WTC11 (cell line): Measurements from ENCODE around the gene P2RX3. TPM values are rescaled to one million over a fixed set of nuclear protein-coding genes. Genes with fewer than 3 reads are reported as not detected.

ENCODE experiments used
- ATAC-seq: fragments of 200-7000 bp; cut with Tn5 transposase; 2 replicates; pipeline ENCODE4 v1.10.0; 2021; ENCODE audit warnings: mild to moderate bottlenecking, moderate library complexity
- CTCF ChIA-PET: fragments of 300-600 bp; sonication (Branson Sonifier 250); formaldehyde crosslinking; loops from one replicate; lab custom pipeline; 2021; ENCODE audit warnings: antibody characterized with exemption; lab: Charles Lee
- POLR2A ChIA-PET: fragments of 350-600 bp; sonication (Branson Sonifier 250); formaldehyde crosslinking; loops from one replicate; lab custom pipeline; 2021; ENCODE audit warnings: antibody characterized with exemption; lab: Charles Lee
- DNase-seq: peaks from one replicate; pipeline ENCODE4 v3.0.0; 2021; ENCODE audit warnings: low spot score
- H3K27ac Mint-ChIP-seq: 2 replicates; pipeline ENCODE4 v1.8.0; 2021; ENCODE audit warnings: mixed read lengths
- H3K27me3 Mint-ChIP-seq: 2 replicates; pipeline ENCODE4 v1.8.0; 2021; ENCODE audit warnings: low read depth, mild to moderate bottlenecking, moderate library complexity, mixed read lengths
- H3K36me3 Mint-ChIP-seq: 2 replicates; pipeline ENCODE4 v1.8.0; 2021; ENCODE audit warnings: mixed read lengths
- H3K4me1 Mint-ChIP-seq: 2 replicates; pipeline ENCODE4 v1.8.0; 2022; ENCODE audit warnings: mixed read lengths
- H3K4me3 Mint-ChIP-seq: 2 replicates; pipeline ENCODE4 v1.8.0; 2021; ENCODE audit warnings: mild to moderate bottlenecking, moderate library complexity, mixed read lengths
- H3K9me3 Mint-ChIP-seq: 2 replicates; pipeline ENCODE4 v1.8.0; 2021; ENCODE audit warnings: mixed read lengths
- ARID4B ChIP-seq: sonication (generic); formaldehyde crosslinking; IDR thresholded peaks from 2 replicates; pipeline ENCODE4 v1.8.0; 2023; ENCODE audit warnings: missing genetic modification reagents, mild to moderate bottlenecking, borderline replicate concordance
- ATF2 ChIP-seq: sonication (generic); formaldehyde crosslinking; IDR thresholded peaks from 2 replicates; pipeline ENCODE4 v1.8.1; 2022; ENCODE audit warnings: low read depth, missing genetic modification reagents, borderline replicate concordance
- E2F5 ChIP-seq: sonication (generic); formaldehyde crosslinking; IDR thresholded peaks from 2 replicates; pipeline ENCODE4 v1.8.1; 2022; ENCODE audit warnings: mild to moderate bottlenecking, moderate library complexity, missing genetic modification reagents
- EMX1 ChIP-seq: fragments of 250-450 bp; sonication (Bioruptor Pico); IDR thresholded peaks from 2 replicates; pipeline ENCODE4 v1.8.0; 2021; ENCODE audit warnings: mild to moderate bottlenecking
- FOXK1 ChIP-seq: sonication (generic); formaldehyde crosslinking; IDR thresholded peaks from 2 replicates; pipeline ENCODE4 v1.8.0; 2022; ENCODE audit warnings: mild to moderate bottlenecking, moderate library complexity, missing genetic modification reagents
- FOXP1 ChIP-seq: sonication (generic); formaldehyde crosslinking; IDR thresholded peaks from 2 replicates; pipeline ENCODE4 v1.8.0; 2022; ENCODE audit warnings: missing genetic modification reagents, mild to moderate bottlenecking, moderate library complexity, borderline replicate concordance
- GABPB1 ChIP-seq: sonication (generic); formaldehyde crosslinking; IDR thresholded peaks from 2 replicates; pipeline ENCODE4 v1.8.1; 2023; ENCODE audit warnings: mild to moderate bottlenecking, missing genetic modification reagents
- IRF1 ChIP-seq: sonication (generic); formaldehyde crosslinking; IDR thresholded peaks from 2 replicates; pipeline ENCODE4 v1.8.0; 2023; ENCODE audit warnings: missing genetic modification reagents
- IRF2 ChIP-seq: sonication (generic); formaldehyde crosslinking; IDR thresholded peaks from 2 replicates; pipeline ENCODE4 v1.8.0; 2022; ENCODE audit warnings: low read depth, missing genetic modification reagents, borderline replicate concordance
- MYBL2 ChIP-seq: sonication (generic); formaldehyde crosslinking; IDR thresholded peaks from 2 replicates; pipeline ENCODE4 v1.8.1; 2023; ENCODE audit warnings: mild to moderate bottlenecking, moderate library complexity, missing genetic modification reagents
- RELA ChIP-seq: sonication (generic); formaldehyde crosslinking; IDR thresholded peaks from 2 replicates; pipeline ENCODE4 v1.8.1; 2022; ENCODE audit warnings: missing genetic modification reagents, mild to moderate bottlenecking, borderline replicate concordance
- SMAD3 ChIP-seq: sonication (generic); formaldehyde crosslinking; IDR thresholded peaks from 2 replicates; pipeline ENCODE4 v1.8.0; 2022; ENCODE audit warnings: missing genetic modification reagents, mild to moderate bottlenecking, borderline replicate concordance
- TCF7 ChIP-seq: sonication (generic); formaldehyde crosslinking; IDR thresholded peaks from 2 replicates; pipeline ENCODE4 v1.8.0; 2022; ENCODE audit warnings: mild to moderate bottlenecking, low read depth, missing genetic modification reagents, moderate library complexity
- TEAD1 ChIP-seq: sonication (generic); formaldehyde crosslinking; IDR thresholded peaks from 2 replicates; pipeline ENCODE4 v1.8.0; 2022; ENCODE audit warnings: mild to moderate bottlenecking, missing genetic modification reagents
- TEAD4 ChIP-seq: sonication (generic); formaldehyde crosslinking; IDR thresholded peaks from 2 replicates; pipeline ENCODE4 v1.8.0; 2022; ENCODE audit warnings: mild to moderate bottlenecking, missing genetic modification reagents
- ZBTB21 ChIP-seq: sonication (generic); formaldehyde crosslinking; IDR thresholded peaks from 2 replicates; pipeline ENCODE4 v1.8.1; 2023; ENCODE audit warnings: mild to moderate bottlenecking, missing genetic modification reagents, borderline replicate concordance
- ZNF121 ChIP-seq: sonication (generic); formaldehyde crosslinking; IDR thresholded peaks from 2 replicates; pipeline ENCODE4 v1.8.0; 2023; ENCODE audit warnings: missing genetic modification reagents
- ZNF281 ChIP-seq: sonication (generic); formaldehyde crosslinking; IDR thresholded peaks from 2 replicates; pipeline ENCODE4 v1.8.0; 2023; ENCODE audit warnings: mild to moderate bottlenecking, missing genetic modification reagents
- ZNF423 ChIP-seq: fragments of 250-450 bp; sonication (Bioruptor Pico); IDR thresholded peaks from 2 replicates; pipeline ENCODE4 v2.1.2; 2022; ENCODE audit warnings: mild to moderate bottlenecking, moderate library complexity
- ZNF425 ChIP-seq: fragments of 250-450 bp; sonication (Bioruptor Pico); conservative IDR thresholded peaks from 2 replicates; pipeline ENCODE4 v1.9.0; 2021; ENCODE audit warnings: mild to moderate bottlenecking
- ZNF671 ChIP-seq: fragments of 250-450 bp; sonication (Bioruptor Pico); IDR thresholded peaks from 2 replicates; pipeline ENCODE4 v1.8.0; 2021; ENCODE audit warnings: mild to moderate bottlenecking
- total RNA-seq: library from RNA; stranded (reverse); gene quantifications from 3 replicates; pipeline ENCODE4 v1.2.3, GENCODE V29; 2021

Gene P2RX3
- total RNA-seq, 1 experiment from 2014 or later, result 0.26 TPM

GRCh38 chr11:57418131-57418530 is 80.0 kb downstream of the P2RX3 start (continued):
- TF ChIP-seq ZNF423 (CRISPR knock-in tag) (no peak), ZNF671 (CRISPR knock-in tag) (no peak), IRF2 (CRISPR knock-in tag) (no peak), E2F5 (CRISPR knock-in tag) (no peak), FOXK1 (CRISPR knock-in tag) (no peak)

GRCh38 chr11:57419146-57419545 is 81.0 kb downstream of the P2RX3 start:
- ChIA-PET CTCF (interaction anchor here (0.8 kb wide), 1 partner anchor 38 kb away, joined by 3 read pairs; no protein-coding TSS in a partner anchor), POLR2A (interaction anchor here (0.7 kb wide), 1 partner anchor 110 kb away, joined by 4 read pairs; no protein-coding TSS in a partner anchor)
- 0 out of 2 replicates have a peak, but pooled peaks cover 4% of the 10 kb centered on the region for H3K4me1 Mint-ChIP-seq
- no peak overlapping the region for H3K4me3 Mint-ChIP-seq
- DNase-seq, result no peak
- H3K27me3 Mint-ChIP-seq, result no peaks in the 10 kb centered on the region
- no peak for TF ChIP-seq ATF2 (CRISPR knock-in tag)
- TF ChIP-seq ZNF121, result no peak
- TF ChIP-seq TEAD4 (CRISPR knock-in tag), result no peak
- no peak for TF ChIP-seq MYBL2 (CRISPR knock-in tag)
- TF ChIP-seq FOXK1 (CRISPR knock-in tag), result no peak
- TF ChIP-seq ZBTB21, result no peak
- TF ChIP-seq ARID4B (CRISPR knock-in tag), result no peak
- TF ChIP-seq EMX1 (CRISPR knock-in tag), result no peak
- TF ChIP-seq ZNF281 (CRISPR knock-in tag), result no peak
- no peak for TF ChIP-seq SMAD3
- no peak for TF ChIP-seq E2F5 (CRISPR knock-in tag)
- TF ChIP-seq TCF7 (CRISPR knock-in tag), result no peak
- TF ChIP-seq RELA, result no peak
- no peak for TF ChIP-seq GABPB1
- no peak for TF ChIP-seq ZNF425 (CRISPR knock-in tag)
- no peak for TF ChIP-seq FOXP1
- TF ChIP-seq IRF1 (CRISPR knock-in tag), result no peak
- TF ChIP-seq TEAD1 (CRISPR knock-in tag), result no peak
- peaks cover 46% of the 10 kb centered on the region for H3K36me3 Mint-ChIP-seq
- H3K27ac Mint-ChIP-seq, result no peak overlapping the region
- H3K9me3 Mint-ChIP-seq, result no peaks in the 10 kb centered on the region
- ATAC-seq, result no peak
